HFFc6 (cell line): ENCODE measurements around the gene MMS22L. TPM values are rescaled to one million over a fixed set of nuclear protein-coding genes. Genes with fewer than 3 reads are reported as not detected.

Experiments used
- DNase-seq: peaks from one replicate; pipeline ENCODE4 v3.0.0-alpha.2; 2018
- H3K27ac Mint-ChIP-seq: 2 replicates; pipeline ENCODE4 v1.8.0; 2020; ENCODE audit warnings: mild to moderate bottlenecking, mixed read lengths
- H3K27me3 Mint-ChIP-seq: 2 replicates; pipeline ENCODE4 v1.8.0; 2021; ENCODE audit warnings: mild to moderate bottlenecking, moderate library complexity, mixed read lengths; ENCODE audit not compliant: insufficient read depth
- H3K36me3 Mint-ChIP-seq: 2 replicates; pipeline ENCODE4 v1.8.0; 2021; ENCODE audit warnings: low read depth, mixed read lengths
- H3K4me1 Mint-ChIP-seq: 2 replicates; pipeline ENCODE4 v1.8.0; 2020; ENCODE audit warnings: low read depth, mixed read lengths
- H3K4me3 Mint-ChIP-seq: 2 replicates; pipeline ENCODE4 v1.8.0; 2020; ENCODE audit warnings: mild to moderate bottlenecking, moderate library complexity, mixed read lengths
- H3K9me3 Mint-ChIP-seq: 2 replicates; pipeline ENCODE4 v1.8.0; 2020; ENCODE audit warnings: mild to moderate bottlenecking, mixed read lengths
- long read RNA-seq: library from polyadenylated mRNA; unstranded; transcript quantifications from one replicate; pipeline ENCODE4 v2.0.0, GENCODE V29; 2019
- total RNA-seq, 6 experiments: library from RNA; stranded (reverse); fragmentation: NEBNext Ultra II Directional; extraction: Animal tissue kit (Norgen Biotek cat#: 25700); gene quantifications; 2 replicates in 1 of 6; 3 replicates in 5 of 6; pipeline ENCODE4 v1.2.3, GENCODE V29; 2021
- TF ChIP-seq, protein P1 (sequence below): fragments of 200-600 bp; sonication (generic); IDR thresholded peaks from 2 replicates; pipeline ENCODE4 v1.5.0; 2021; ENCODE audit warnings: antibody characterized with exemption, mild to moderate bottlenecking

Gene MMS22L, protein sequence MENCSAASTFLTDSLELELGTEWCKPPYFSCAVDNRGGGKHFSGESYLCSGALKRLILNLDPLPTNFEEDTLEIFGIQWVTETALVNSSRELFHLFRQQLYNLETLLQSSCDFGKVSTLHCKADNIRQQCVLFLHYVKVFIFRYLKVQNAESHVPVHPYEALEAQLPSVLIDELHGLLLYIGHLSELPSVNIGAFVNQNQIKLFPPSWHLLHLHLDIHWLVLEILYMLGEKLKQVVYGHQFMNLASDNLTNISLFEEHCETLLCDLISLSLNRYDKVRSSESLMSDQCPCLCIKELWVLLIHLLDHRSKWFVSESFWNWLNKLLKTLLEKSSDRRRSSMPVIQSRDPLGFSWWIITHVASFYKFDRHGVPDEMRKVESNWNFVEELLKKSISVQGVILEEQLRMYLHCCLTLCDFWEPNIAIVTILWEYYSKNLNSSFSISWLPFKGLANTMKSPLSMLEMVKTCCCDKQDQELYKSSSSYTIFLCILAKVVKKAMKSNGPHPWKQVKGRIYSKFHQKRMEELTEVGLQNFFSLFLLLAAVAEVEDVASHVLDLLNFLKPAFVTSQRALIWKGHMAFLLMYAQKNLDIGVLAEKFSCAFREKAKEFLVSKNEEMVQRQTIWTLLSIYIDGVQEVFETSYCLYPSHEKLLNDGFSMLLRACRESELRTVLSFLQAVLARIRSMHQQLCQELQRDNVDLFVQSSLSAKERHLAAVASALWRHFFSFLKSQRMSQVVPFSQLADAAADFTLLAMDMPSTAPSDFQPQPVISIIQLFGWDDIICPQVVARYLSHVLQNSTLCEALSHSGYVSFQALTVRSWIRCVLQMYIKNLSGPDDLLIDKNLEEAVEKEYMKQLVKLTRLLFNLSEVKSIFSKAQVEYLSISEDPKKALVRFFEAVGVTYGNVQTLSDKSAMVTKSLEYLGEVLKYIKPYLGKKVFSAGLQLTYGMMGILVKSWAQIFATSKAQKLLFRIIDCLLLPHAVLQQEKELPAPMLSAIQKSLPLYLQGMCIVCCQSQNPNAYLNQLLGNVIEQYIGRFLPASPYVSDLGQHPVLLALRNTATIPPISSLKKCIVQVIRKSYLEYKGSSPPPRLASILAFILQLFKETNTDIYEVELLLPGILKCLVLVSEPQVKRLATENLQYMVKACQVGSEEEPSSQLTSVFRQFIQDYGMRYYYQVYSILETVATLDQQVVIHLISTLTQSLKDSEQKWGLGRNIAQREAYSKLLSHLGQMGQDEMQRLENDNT
- 10 to 100 TPM in 5 of 6 experiments, 1 to 10 TPM in 1; 6.2 to 15.7 (median 13.6) TPM for total RNA-seq
- long read RNA-seq, partial matches to known transcripts = 0 of 4 reads
- long read RNA-seq, other reads (novel, unspliced or antisense) = 4 of 4 reads

DNA sequence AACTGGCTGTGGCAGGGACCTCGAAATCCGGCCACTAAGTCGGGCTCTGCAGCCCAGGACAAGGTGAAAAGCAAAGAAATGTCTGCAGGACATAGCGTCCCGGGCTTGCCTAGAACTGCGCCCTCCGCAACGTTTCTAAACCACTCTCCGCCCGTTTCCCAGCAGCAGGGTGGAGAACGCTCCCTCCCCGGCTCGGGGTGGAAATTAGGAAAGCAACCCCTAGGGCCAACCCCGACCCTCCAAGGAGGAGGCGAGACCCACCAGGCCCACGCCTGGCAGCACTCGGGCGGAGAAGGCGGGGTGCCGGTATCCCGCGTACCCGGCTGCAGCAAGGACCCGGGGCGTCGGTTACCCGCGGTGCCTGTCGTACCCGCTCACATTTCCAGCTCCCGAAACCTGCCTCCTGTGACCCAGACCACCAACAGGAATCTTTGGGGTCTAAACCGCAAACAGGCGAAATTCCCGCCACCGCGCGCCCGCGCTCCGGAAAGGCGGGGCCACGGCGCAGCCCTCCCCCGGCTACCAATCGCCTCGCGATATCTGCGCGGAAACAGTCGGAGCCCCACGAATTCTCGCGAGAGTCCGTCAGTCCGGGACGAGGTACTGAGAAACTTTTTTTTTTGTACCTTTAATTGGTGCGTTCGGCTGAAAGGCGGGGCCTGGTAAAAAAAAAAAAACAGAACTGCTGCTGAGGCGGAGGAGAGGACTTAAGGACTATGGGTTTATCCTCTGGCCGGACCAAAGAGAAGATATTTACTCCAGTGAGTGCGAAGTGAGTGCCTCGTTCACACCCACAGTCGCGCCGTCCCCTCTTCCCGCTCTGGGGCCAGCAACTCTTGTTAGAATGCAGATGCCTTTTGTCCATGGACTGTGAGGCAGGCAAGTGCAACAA is at the start of gene MMS22L:
Gene MMS22L, minus strand, starts transcription at position 491 of the 892 bp plus-strand sequence. CDS start 739 bp downstream, outside the sequence.
- TF ChIP-seq, protein P1, sequence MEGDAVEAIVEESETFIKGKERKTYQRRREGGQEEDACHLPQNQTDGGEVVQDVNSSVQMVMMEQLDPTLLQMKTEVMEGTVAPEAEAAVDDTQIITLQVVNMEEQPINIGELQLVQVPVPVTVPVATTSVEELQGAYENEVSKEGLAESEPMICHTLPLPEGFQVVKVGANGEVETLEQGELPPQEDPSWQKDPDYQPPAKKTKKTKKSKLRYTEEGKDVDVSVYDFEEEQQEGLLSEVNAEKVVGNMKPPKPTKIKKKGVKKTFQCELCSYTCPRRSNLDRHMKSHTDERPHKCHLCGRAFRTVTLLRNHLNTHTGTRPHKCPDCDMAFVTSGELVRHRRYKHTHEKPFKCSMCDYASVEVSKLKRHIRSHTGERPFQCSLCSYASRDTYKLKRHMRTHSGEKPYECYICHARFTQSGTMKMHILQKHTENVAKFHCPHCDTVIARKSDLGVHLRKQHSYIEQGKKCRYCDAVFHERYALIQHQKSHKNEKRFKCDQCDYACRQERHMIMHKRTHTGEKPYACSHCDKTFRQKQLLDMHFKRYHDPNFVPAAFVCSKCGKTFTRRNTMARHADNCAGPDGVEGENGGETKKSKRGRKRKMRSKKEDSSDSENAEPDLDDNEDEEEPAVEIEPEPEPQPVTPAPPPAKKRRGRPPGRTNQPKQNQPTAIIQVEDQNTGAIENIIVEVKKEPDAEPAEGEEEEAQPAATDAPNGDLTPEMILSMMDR = no peak
- peak within 1 kb of the TSS; percentile 85 for H3K27ac Mint-ChIP-seq
- H3K4me1 Mint-ChIP-seq = peaks cover 28% of the 10 kb centered on the region
- peak within 1 kb of the TSS; percentile 98 for H3K4me3 Mint-ChIP-seq
- H3K27me3 Mint-ChIP-seq = no peaks in the 10 kb centered on the region
- peak; percentile 90 for DNase-seq
- no peaks in the 10 kb centered on the region for H3K9me3 Mint-ChIP-seq
- no peaks in the 10 kb centered on the region for H3K36me3 Mint-ChIP-seq

DNA sequence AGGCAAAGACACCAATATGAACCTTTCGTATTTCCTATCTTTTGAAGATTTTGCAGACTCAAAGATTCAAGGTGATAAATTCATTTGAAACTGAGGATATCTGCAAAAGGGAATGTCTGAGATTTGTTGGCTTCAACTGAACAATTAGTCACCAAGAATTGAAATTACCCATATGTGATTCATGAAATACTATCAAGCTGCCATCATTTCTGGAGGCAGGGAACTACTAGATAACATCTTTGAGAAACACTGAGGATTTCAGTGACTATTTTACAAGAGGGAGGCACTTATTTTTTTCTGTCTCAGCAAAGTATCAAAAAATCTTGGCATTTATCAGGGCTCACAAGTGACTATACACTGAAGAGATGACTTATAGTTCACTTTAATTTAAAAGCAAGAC is 39.8 kb upstream of the MMS22L start:
- Mint-ChIP-seq H3K4me1 (peaks cover 38% of the 10 kb centered on the region), H3K36me3 (peaks cover 4% of the 10 kb centered on the region; the same call in 1 of the 2 replicates), H3K27ac (peak overlapping the region; percentile 71), H3K9me3 (peaks cover 6% of the 10 kb centered on the region; the same call in 1 of the 2 replicates), H3K27me3 (no peaks in the 10 kb centered on the region; the same call in none of the 2 replicates), H3K4me3 (peak overlapping the region; percentile 61)
- DNase-seq = peak; percentile 86
- TF ChIP-seq, protein P1 = no peak

DNA sequence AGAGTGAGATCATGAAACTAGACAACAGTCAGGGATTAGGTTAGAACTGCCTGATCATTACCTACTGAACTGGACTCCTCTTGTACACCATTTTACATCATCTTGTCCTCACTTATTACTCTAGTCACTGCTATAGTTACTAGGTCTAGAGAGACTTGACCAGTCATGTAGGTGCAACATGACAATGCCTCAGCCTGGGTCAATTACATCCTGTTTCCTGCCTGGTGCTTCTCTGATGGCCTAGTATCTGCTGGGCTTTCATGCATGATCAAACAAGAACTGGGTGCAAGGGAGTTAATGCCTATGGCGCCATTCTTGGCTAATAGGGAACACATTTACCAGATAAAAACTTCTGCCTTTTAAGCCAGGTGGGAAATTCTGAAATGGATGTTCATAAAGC is 39.2 kb upstream of the MMS22L start:
- H3K9me3 Mint-ChIP-seq = peaks cover under 1% of the 10 kb centered on the region; the same call in 1 of the 2 replicates
- H3K27me3 Mint-ChIP-seq = no peaks in the 10 kb centered on the region; the same call in none of the 2 replicates
- TF ChIP-seq, protein P1 = no peak
- no peak for DNase-seq
- H3K36me3 Mint-ChIP-seq = no peaks in the 10 kb centered on the region
- peak overlapping the region; percentile 71 for H3K27ac Mint-ChIP-seq
- H3K4me1 Mint-ChIP-seq = peaks cover 38% of the 10 kb centered on the region
- peak overlapping the region; percentile 61 for H3K4me3 Mint-ChIP-seq

- no peak for DNase-seq
- no peak overlapping the region for H3K4me3 Mint-ChIP-seq
- peaks cover 19% of the 10 kb centered on the region for H3K4me1 Mint-ChIP-seq
- H3K27me3 Mint-ChIP-seq = peaks cover 2% of the 10 kb centered on the region
- H3K27ac Mint-ChIP-seq = no peak overlapping the region
- TF ChIP-seq, protein P1 = no peak
- H3K36me3 Mint-ChIP-seq = no peaks in the 10 kb centered on the region
- no peaks in the 10 kb centered on the region for H3K9me3 Mint-ChIP-seq
Observed at GRCh38 chr6:97316978-97317377, 34.0 kb upstream of the MMS22L start.
